ENCODE results near the gene CYP26C1.

The CYP26C1 gene

GRCh38 chr10:93086289-93086688, 25.7 kb downstream of the CYP26C1 start:
- no peak overlapping the region for H3K4me2 ChIP-seq (ENCODE audit: low read length)
- H3K36me3 ChIP-seq (ENCODE audit: insufficient read depth, low read length) = no peaks in the 10 kb centered on the region
- no peaks in the 10 kb centered on the region for H3K9me2 ChIP-seq (ENCODE audit: low read depth, low read length)
- no peak overlapping the region for H3K4me3 ChIP-seq (ENCODE audit: low read depth, low read length, poor library complexity, severe bottlenecking)
- H3K79me2 ChIP-seq (ENCODE audit: insufficient read depth, low read length) = no peaks in the 10 kb centered on the region
- no peak overlapping the region for H2AFZ ChIP-seq (ENCODE audit: low read length)
- H3K27ac ChIP-seq (ENCODE audit: low read depth, low read length, poor library complexity, severe bottlenecking) = no peak overlapping the region
- H4K20me1 ChIP-seq (ENCODE audit: insufficient read depth, low read length) = no peaks in the 10 kb centered on the region
- no peak for TF ChIP-seq EZH2 (IDR thresholded peaks at IDR 0.05; ENCODE audit: borderline replicate concordance, low read length)
- TF ChIP-seq CTCF (IDR thresholded peaks at IDR 0.05; ENCODE audit: low read length) = no peak
- H3F3A ChIP-seq (ENCODE audit: insufficient read depth, low read length) = no peaks in the 10 kb centered on the region
- H3K9ac ChIP-seq (ENCODE audit: low read length) = no peak overlapping the region
- H3K4me1 ChIP-seq (ENCODE audit: insufficient read depth, low read length, severe bottlenecking) = no peaks in the 10 kb centered on the region
- no peaks in the 10 kb centered on the region for H3K27me3 ChIP-seq (ENCODE audit: insufficient read depth, low read length)
- no peaks in the 10 kb centered on the region for H3K9me3 ChIP-seq (ENCODE audit: low read length)

DNA sequence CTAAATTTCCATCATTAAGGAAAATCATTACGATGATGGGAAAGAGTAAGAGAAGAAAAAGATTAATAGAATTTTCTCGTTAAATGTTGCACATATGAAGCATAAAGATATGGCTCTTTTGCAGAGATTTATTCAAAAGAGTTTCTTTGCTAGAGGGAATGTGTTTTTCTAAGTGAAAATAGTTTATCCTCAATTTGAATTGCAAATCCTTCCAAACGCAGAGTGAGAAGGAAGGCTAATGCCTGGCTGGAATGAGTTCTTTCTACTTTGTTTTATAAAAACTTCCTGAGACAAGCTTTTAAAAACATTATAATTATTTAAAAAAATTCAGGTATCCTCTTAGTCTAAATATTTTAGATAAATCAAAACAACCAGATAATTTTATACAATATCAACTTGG, 27.2 kb downstream of the CYP26C1 start:
- no peaks in the 10 kb centered on the region for H3K79me2 ChIP-seq (ENCODE audit: insufficient read depth, low read length)
- H3K9me2 ChIP-seq (ENCODE audit: low read depth, low read length) = no peaks in the 10 kb centered on the region
- no peak overlapping the region for H2AFZ ChIP-seq (ENCODE audit: low read length)
- TF ChIP-seq EZH2 (IDR thresholded peaks at IDR 0.05; ENCODE audit: borderline replicate concordance, low read length) (no peak), CTCF (IDR thresholded peaks at IDR 0.05; ENCODE audit: low read length) (no peak)
- no peak overlapping the region for H3K4me3 ChIP-seq (ENCODE audit: low read depth, low read length, poor library complexity, severe bottlenecking)
- no peaks in the 10 kb centered on the region for H3K9me3 ChIP-seq (ENCODE audit: low read length)
- no peak overlapping the region for H3K9ac ChIP-seq (ENCODE audit: low read length)
- H3K36me3 ChIP-seq (ENCODE audit: insufficient read depth, low read length) = no peaks in the 10 kb centered on the region
- H3K27me3 ChIP-seq (ENCODE audit: insufficient read depth, low read length) = no peaks in the 10 kb centered on the region
- no peak overlapping the region for H3K4me2 ChIP-seq (ENCODE audit: low read length)
- no peaks in the 10 kb centered on the region for H3K4me1 ChIP-seq (ENCODE audit: insufficient read depth, low read length, severe bottlenecking)
- H3K27ac ChIP-seq (ENCODE audit: low read depth, low read length, poor library complexity, severe bottlenecking) = no peak overlapping the region
- H4K20me1 ChIP-seq (ENCODE audit: insufficient read depth, low read length) = no peaks in the 10 kb centered on the region
- H3F3A ChIP-seq (ENCODE audit: insufficient read depth, low read length) = no peaks in the 10 kb centered on the region

GRCh38 chr10:93088466-93088865, 27.9 kb downstream of the CYP26C1 start:
- H3K4me2 ChIP-seq (ENCODE audit: low read length) = no peak overlapping the region
- no peaks in the 10 kb centered on the region for H3K36me3 ChIP-seq (ENCODE audit: insufficient read depth, low read length)
- H3K9ac ChIP-seq (ENCODE audit: low read length) = no peak overlapping the region
- H2AFZ ChIP-seq (ENCODE audit: low read length) = no peak overlapping the region
- H3K4me1 ChIP-seq (ENCODE audit: insufficient read depth, low read length, severe bottlenecking) = no peaks in the 10 kb centered on the region
- no peak for TF ChIP-seq CTCF (IDR thresholded peaks at IDR 0.05; ENCODE audit: low read length)
- no peak for TF ChIP-seq EZH2 (IDR thresholded peaks at IDR 0.05; ENCODE audit: borderline replicate concordance, low read length)
- no peaks in the 10 kb centered on the region for H3F3A ChIP-seq (ENCODE audit: insufficient read depth, low read length)
- no peak overlapping the region for H3K4me3 ChIP-seq (ENCODE audit: low read depth, low read length, poor library complexity, severe bottlenecking)
- no peak overlapping the region for H3K27ac ChIP-seq (ENCODE audit: low read depth, low read length, poor library complexity, severe bottlenecking)
- no peaks in the 10 kb centered on the region for H3K79me2 ChIP-seq (ENCODE audit: insufficient read depth, low read length)
- H3K9me2 ChIP-seq (ENCODE audit: low read depth, low read length) = no peaks in the 10 kb centered on the region
- no peaks in the 10 kb centered on the region for H3K27me3 ChIP-seq (ENCODE audit: insufficient read depth, low read length)
- H4K20me1 ChIP-seq (ENCODE audit: insufficient read depth, low read length) = no peaks in the 10 kb centered on the region
- H3K9me3 ChIP-seq (ENCODE audit: low read length) = no peaks in the 10 kb centered on the region
